Astrocyte of the hippocampus (primary cell): ENCODE measurements around the gene GMNN.

Experiments
- DNase-seq: peaks from one replicate; pipeline ENCODE4 v3.0.0; 2011; ENCODE audit warnings: low read depth, low spot score

GMNN gene

GRCh38 chr6:24802271-24803059 is 27.7 kb downstream of the GMNN start:
- no peak for DNase-seq

- DNase-seq: no peak
These were observed 32.8 kb downstream of the GMNN start for GRCh38 chr6:24807584-24807983.

GRCh38 chr6:24809728-24810127 is 35.0 kb downstream of the GMNN start:
- DNase-seq: no peak

- no peak for DNase-seq
These were observed 43.6 kb downstream of the GMNN start for GRCh38 chr6:24818346-24818745.

- DNase-seq: no peak
These were observed 47.2 kb downstream of the GMNN start for GRCh38 chr6:24821860-24822444.

- DNase-seq: peak; percentile 55
These were observed 48.0 kb downstream of the GMNN start for GRCh38 chr6:24822696-24823095.

- DNase-seq: no peak
These were observed 48.4 kb downstream of the GMNN start for GRCh38 chr6:24823185-24823584.

- DNase-seq: no peak
These were observed 49.6 kb downstream of the GMNN start for GRCh38 chr6:24824142-24824938.

GRCh38 chr6:24825130-24825630 is 50.4 kb downstream of the GMNN start:
- DNase-seq: no peak

GRCh38 chr6:24827162-24827561 is 52.4 kb downstream of the GMNN start:
- no peak for DNase-seq

- DNase-seq: no peak
These were observed 53.2 kb downstream of the GMNN start for GRCh38 chr6:24827970-24828369.

- no peak for DNase-seq
These were observed 54.9 kb downstream of the GMNN start for GRCh38 chr6:24829657-24830056.

GRCh38 chr6:24831771-24832716 is 57.3 kb downstream of the GMNN start:
- DNase-seq: peak; percentile 48

- no peak for DNase-seq
These were observed 58.1 kb downstream of the GMNN start for GRCh38 chr6:24832794-24833193.

- DNase-seq: peak; percentile 21
These were observed 59.1 kb downstream of the GMNN start for GRCh38 chr6:24833711-24834386.
